HEK293 (cell line): Measurements from ENCODE around the gene MACROH2A1.

ENCODE experiments used
- PBX3 ChIP-seq: sonication (generic); formaldehyde crosslinking; IDR thresholded peaks from 2 replicates; pipeline ENCODE4 v1.8.1; 2022; ENCODE audit warnings: mild to moderate bottlenecking, moderate library complexity, missing genetic modification reagents
- ZNF558 ChIP-seq: fragments of 450-650 bp; formaldehyde crosslinking; IDR thresholded peaks from 2 replicates; pipeline ENCODE4 v1.5.1; 2016; ENCODE audit warnings: missing biosample characterization, missing genetic modification characterization

DNA sequence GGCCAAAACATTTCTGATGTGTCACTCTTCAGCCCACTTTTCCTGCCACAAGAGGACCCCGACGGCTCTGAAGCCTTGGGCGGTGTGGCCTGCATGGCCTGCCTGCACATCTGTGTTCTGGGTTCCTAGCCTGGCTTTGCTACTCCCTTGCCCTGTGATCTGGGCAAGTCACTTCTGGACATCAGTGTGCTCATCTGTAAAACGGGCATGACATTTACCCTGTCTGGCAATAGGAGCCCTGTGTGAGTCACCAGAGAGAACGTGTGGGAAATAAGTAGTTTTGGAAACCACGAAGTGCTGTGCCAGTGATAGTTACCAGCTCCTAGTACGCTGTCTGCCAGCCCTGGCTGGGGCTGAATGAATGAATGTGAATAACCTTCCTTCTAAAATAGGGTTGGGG, 90.8 kb downstream of the MACROH2A1 start:
- no peak for TF ChIP-seq PBX3 (CRISPR knock-in tag)
- TF ChIP-seq ZNF558 (tag by site-specific recombination), result no peak
